HL-60 (cell line): ENCODE measurements around the gene PUM1.

Source experiments
- DNase-seq, 2 experiments: peaks; one replicate each; pipeline ENCODE4 v3.0.0-alpha.2; 2010 to 2020; ENCODE audit warnings: low read depth in 1 of 2, low spot score in 1 of 2
- H3K27ac ChIP-seq: fragments of 250-450 bp; sonication (Bioruptor Pico); replicated peaks from 2 replicates; pipeline ENCODE4 v1.5.1; 2020; ENCODE audit warnings: mild to moderate bottlenecking, moderate library complexity
- H3K27me3 ChIP-seq: fragments of 250-450 bp; sonication (Bioruptor Pico); 2 replicates; pipeline ENCODE4 v1.5.1; 2021; ENCODE audit warnings: mild to moderate bottlenecking, moderate library complexity; ENCODE audit not compliant: insufficient read depth, poor library complexity, severe bottlenecking
- H3K4me3 ChIP-seq: replicated peaks from 2 replicates; pipeline ENCODE4 v1.5.1; 2011; ENCODE audit warnings: mild to moderate bottlenecking, control low read depth, low read length; ENCODE audit not compliant: insufficient read depth
- CTCF ChIP-seq: IDR thresholded peaks from one replicate; pipeline ENCODE4 v1.5.1; 2011; ENCODE audit warnings: low read length, control low read depth, inconsistent platforms; ENCODE audit not compliant: insufficient read depth
- GABPA ChIP-seq: IDR thresholded peaks from 2 replicates; pipeline ENCODE4 v1.6.1; 2012; ENCODE audit warnings: low read depth
- POLR2AphosphoS5 ChIP-seq: IDR thresholded peaks from 2 replicates; pipeline ENCODE4 v1.6.1; 2012; ENCODE audit warnings: low read depth
- REST ChIP-seq: IDR thresholded peaks from 2 replicates; pipeline ENCODE4 v1.6.1; 2012; ENCODE audit warnings: low read depth; ENCODE audit not compliant: insufficient replicate concordance
- SPI1 ChIP-seq: IDR thresholded peaks from 2 replicates; pipeline ENCODE4 v1.6.1; 2012; ENCODE audit warnings: low read depth, mild to moderate bottlenecking, borderline replicate concordance

The PUM1 gene

GRCh38 chr1:31007462-31007991, 58.0 kb downstream of the PUM1 start:
- no peak for TF ChIP-seq REST
- no peak for TF ChIP-seq SPI1
- no peak for TF ChIP-seq GABPA
- TF ChIP-seq CTCF: no peak
- TF ChIP-seq POLR2AphosphoS5: no peak
- Histone ChIP-seq H3K27me3 (no peaks in the 10 kb centered on the region), H3K27ac (no peak overlapping the region), H3K4me3 (no peak overlapping the region)
- DNase-seq: no peak

- no peak for DNase-seq
- H3K27me3 ChIP-seq: no peaks in the 10 kb centered on the region
- H3K27ac ChIP-seq: no peak overlapping the region
- H3K4me3 ChIP-seq: no peak overlapping the region
- TF ChIP-seq GABPA (no peak), REST (no peak), CTCF (no peak), POLR2AphosphoS5 (no peak), SPI1 (no peak)
These were observed 58.8 kb downstream of the PUM1 start for GRCh38 chr1:31006747-31007146.

- TF ChIP-seq GABPA (no peak), SPI1 (no peak), CTCF (no peak), POLR2AphosphoS5 (no peak), REST (no peak)
- H3K27me3 ChIP-seq: no peaks in the 10 kb centered on the region
- H3K4me3 ChIP-seq: no peak overlapping the region
- no peak overlapping the region for H3K27ac ChIP-seq
- no peak for DNase-seq
These were observed 59.8 kb downstream of the PUM1 start for GRCh38 chr1:31005617-31006166.
